Loucy (cell line): ENCODE measurements around the gene ZNF598.

Experiments
- H2AFZ ChIP-seq: fragments of 200-600 bp; sonication (generic); 2 replicates; pipeline ENCODE4 v1.6.0; 2016; ENCODE audit warnings: antibody characterized with exemption, mild to moderate bottlenecking, low read length, moderate library complexity
- H3F3A ChIP-seq: fragments of 200-600 bp; 2 replicates; pipeline ENCODE4 v1.6.0; 2016; ENCODE audit warnings: antibody characterized with exemption, low read depth, mild to moderate bottlenecking
- H3K27me3 ChIP-seq: fragments of 200-600 bp; sonication (generic); 2 replicates; pipeline ENCODE4 v1.6.1; 2014; ENCODE audit warnings: low read length, mild to moderate bottlenecking; ENCODE audit not compliant: insufficient read depth, poor library complexity, severe bottlenecking
- H3K36me3 ChIP-seq: fragments of 200-600 bp; sonication (generic); 2 replicates; pipeline ENCODE4 v1.6.1; 2016; ENCODE audit warnings: low read length; ENCODE audit not compliant: insufficient read depth
- H3K4me1 ChIP-seq: fragments of 200-600 bp; sonication (generic); 2 replicates; pipeline ENCODE4 v1.5.1; 2014; ENCODE audit warnings: low read length, mild to moderate bottlenecking; ENCODE audit not compliant: insufficient read depth, poor library complexity, severe bottlenecking
- H3K4me2 ChIP-seq: fragments of 200-600 bp; sonication (generic); 2 replicates; pipeline ENCODE4 v1.6.0; 2014; ENCODE audit warnings: antibody characterized with exemption, low read length, low read depth, mild to moderate bottlenecking; ENCODE audit not compliant: poor library complexity, severe bottlenecking
- H3K4me3 ChIP-seq: fragments of 200-600 bp; sonication (generic); 2 replicates; pipeline ENCODE4 v1.5.1; 2014; ENCODE audit warnings: low read length, mild to moderate bottlenecking, mixed read lengths; ENCODE audit not compliant: poor library complexity, severe bottlenecking
- H3K79me2 ChIP-seq: fragments of 200-600 bp; sonication (generic); 2 replicates; pipeline ENCODE4 v1.6.1; 2014; ENCODE audit warnings: low read length; ENCODE audit not compliant: insufficient read depth
- H3K9ac ChIP-seq: fragments of 200-600 bp; sonication (generic); 2 replicates; pipeline ENCODE4 v1.6.0; 2014; ENCODE audit warnings: mild to moderate bottlenecking, low read depth, low read length, moderate library complexity; ENCODE audit not compliant: poor library complexity, severe bottlenecking
- H3K9me2 ChIP-seq: fragments of 200-600 bp; sonication (generic); replicated peaks from 2 replicates; pipeline ENCODE4 v1.6.1; 2016; ENCODE audit warnings: low read depth, low read length, mixed read lengths
- H3K9me3 ChIP-seq: fragments of 200-600 bp; sonication (generic); 2 replicates; pipeline ENCODE4 v1.6.1; 2014; ENCODE audit warnings: mild to moderate bottlenecking, antibody characterized with exemption, low read length, low read depth; ENCODE audit not compliant: insufficient read depth
- H4K20me1 ChIP-seq: fragments of 200-600 bp; sonication (generic); 2 replicates; pipeline ENCODE4 v1.6.0; 2014; ENCODE audit warnings: antibody characterized with exemption, low read length, mild to moderate bottlenecking; ENCODE audit not compliant: insufficient read depth, poor library complexity, severe bottlenecking
- CTCF ChIP-seq: fragments of 200-600 bp; sonication (generic); conservative IDR thresholded peaks from 2 replicates; pipeline ENCODE4 v1.5.1; 2014; ENCODE audit warnings: mild to moderate bottlenecking, antibody characterized with exemption, low read length
- EZH2phosphoT487 ChIP-seq: fragments of 200-600 bp; IDR thresholded peaks from 2 replicates; pipeline ENCODE4 v1.6.1; 2018; ENCODE audit warnings: antibody characterized with exemption, mild to moderate bottlenecking, moderate library complexity, borderline replicate concordance

Gene ZNF598

GRCh38 chr16:2007081-2007836 lies 2.4 kb downstream of the ZNF598 start:
- peak overlapping the region; percentile 80 for H3K4me3 ChIP-seq
- peaks cover 21% of the 10 kb centered on the region for H4K20me1 ChIP-seq
- H3K9ac ChIP-seq: peak overlapping the region; percentile 82
- no peaks in the 10 kb centered on the region for H3K9me2 ChIP-seq
- H3K4me2 ChIP-seq: peak overlapping the region; percentile 95
- H3K27me3 ChIP-seq: no peaks in the 10 kb centered on the region
- H2AFZ ChIP-seq: no peak overlapping the region
- H3K4me1 ChIP-seq: peaks cover 10% of the 10 kb centered on the region
- peaks cover 12% of the 10 kb centered on the region; the same call in 1 of the 2 replicates for H3K36me3 ChIP-seq
- no peaks in the 10 kb centered on the region for H3F3A ChIP-seq
- H3K9me3 ChIP-seq: no peaks in the 10 kb centered on the region
- H3K79me2 ChIP-seq: peaks cover 55% of the 10 kb centered on the region
- TF ChIP-seq CTCF (no peak), EZH2phosphoT487 (no peak)

GRCh38 chr16:2006317-2006716 lies 3.3 kb downstream of the ZNF598 start:
- Histone ChIP-seq H3K4me1 (peaks cover 10% of the 10 kb centered on the region), H3K27me3 (no peaks in the 10 kb centered on the region), H3K9me3 (no peaks in the 10 kb centered on the region), H3K36me3 (peaks cover 19% of the 10 kb centered on the region; the same call in 1 of the 2 replicates), H3K79me2 (peaks cover 55% of the 10 kb centered on the region), H3K9me2 (no peaks in the 10 kb centered on the region), H2AFZ (no peak overlapping the region), H3F3A (no peaks in the 10 kb centered on the region), H4K20me1 (peaks cover 21% of the 10 kb centered on the region), H3K4me2 (peak overlapping the region; percentile 95), H3K4me3 (no peak overlapping the region), H3K9ac (peak overlapping the region; percentile 17)
- no peak for TF ChIP-seq CTCF
- TF ChIP-seq EZH2phosphoT487: no peak

GRCh38 chr16:2005646-2006045 lies 4.0 kb downstream of the ZNF598 start:
- H3K36me3 ChIP-seq: peaks cover 25% of the 10 kb centered on the region; the same call in 1 of the 2 replicates
- no peak for TF ChIP-seq EZH2phosphoT487
- no peak for TF ChIP-seq CTCF
- peaks cover 10% of the 10 kb centered on the region for H3K4me1 ChIP-seq
- peak overlapping the region; percentile 95 for H3K4me2 ChIP-seq
- H3K9ac ChIP-seq: peak overlapping the region; percentile 17
- peaks cover 55% of the 10 kb centered on the region for H3K79me2 ChIP-seq
- no peak overlapping the region for H3K4me3 ChIP-seq
- no peaks in the 10 kb centered on the region for H3F3A ChIP-seq
- no peaks in the 10 kb centered on the region for H3K9me2 ChIP-seq
- no peaks in the 10 kb centered on the region for H3K9me3 ChIP-seq
- no peak overlapping the region for H2AFZ ChIP-seq
- H4K20me1 ChIP-seq: peaks cover 21% of the 10 kb centered on the region
- H3K27me3 ChIP-seq: no peaks in the 10 kb centered on the region
